ENCODE data around the gene BRCA1. TPM values are rescaled to one million over a fixed set of nuclear protein-coding genes. Genes with fewer than 3 reads are reported as not detected.
A peak's percentile ranks its signal among the peaks of the same experiment; 100 is the strongest.
"Not testable (repeated sequence)": the region's sequence is repeated elsewhere in the genome, so short reads cannot be mapped to it uniquely, and the experiment has no call there.

The BRCA1 gene
- total RNA-seq, 2 donors from 2014 or later = 74.0 to 126 TPM

DNA sequence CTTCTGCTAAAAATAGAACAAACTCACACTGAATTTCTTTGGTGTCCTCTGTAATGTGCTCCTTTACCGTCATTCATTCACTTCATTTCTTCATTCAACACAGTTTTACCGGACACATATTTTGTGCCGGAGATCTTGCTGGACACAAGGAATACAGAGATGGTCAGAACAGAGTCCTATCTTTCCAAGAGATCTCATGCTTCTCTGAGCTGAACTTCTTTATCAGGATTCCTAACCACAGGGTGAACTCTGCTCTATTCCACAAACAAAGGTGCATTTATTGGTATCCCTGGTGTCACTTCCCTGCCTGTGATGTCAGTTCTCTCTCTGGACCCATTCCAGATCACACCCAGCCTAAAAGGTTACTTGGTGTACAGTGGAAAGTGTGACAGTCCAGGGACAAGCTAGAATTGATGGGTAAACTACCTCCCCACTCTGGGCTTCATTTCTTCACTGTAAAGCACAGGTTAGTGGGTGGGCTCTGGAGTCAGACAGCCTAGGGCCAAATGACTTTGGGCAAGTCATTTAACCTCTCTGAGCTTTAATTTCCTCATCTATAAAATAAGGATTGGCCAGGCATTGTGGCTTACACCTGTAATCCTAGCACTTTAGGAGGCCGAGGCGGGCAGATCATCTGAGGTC lies 114.4 kb downstream of the BRCA1 start:
- Mint-ChIP-seq H3K27ac (peak overlapping the region in 1 of 2 donors; percentile 7), H3K9me3 (no peaks in the 10 kb centered on the region), H3K36me3 (peaks cover 0 to 22% of the 10 kb centered on the region in 2 donors)
- ATAC-seq = no peak
- DNase-seq (ENCODE audit: low spot score in 2 of 2) = no peak

DNA sequence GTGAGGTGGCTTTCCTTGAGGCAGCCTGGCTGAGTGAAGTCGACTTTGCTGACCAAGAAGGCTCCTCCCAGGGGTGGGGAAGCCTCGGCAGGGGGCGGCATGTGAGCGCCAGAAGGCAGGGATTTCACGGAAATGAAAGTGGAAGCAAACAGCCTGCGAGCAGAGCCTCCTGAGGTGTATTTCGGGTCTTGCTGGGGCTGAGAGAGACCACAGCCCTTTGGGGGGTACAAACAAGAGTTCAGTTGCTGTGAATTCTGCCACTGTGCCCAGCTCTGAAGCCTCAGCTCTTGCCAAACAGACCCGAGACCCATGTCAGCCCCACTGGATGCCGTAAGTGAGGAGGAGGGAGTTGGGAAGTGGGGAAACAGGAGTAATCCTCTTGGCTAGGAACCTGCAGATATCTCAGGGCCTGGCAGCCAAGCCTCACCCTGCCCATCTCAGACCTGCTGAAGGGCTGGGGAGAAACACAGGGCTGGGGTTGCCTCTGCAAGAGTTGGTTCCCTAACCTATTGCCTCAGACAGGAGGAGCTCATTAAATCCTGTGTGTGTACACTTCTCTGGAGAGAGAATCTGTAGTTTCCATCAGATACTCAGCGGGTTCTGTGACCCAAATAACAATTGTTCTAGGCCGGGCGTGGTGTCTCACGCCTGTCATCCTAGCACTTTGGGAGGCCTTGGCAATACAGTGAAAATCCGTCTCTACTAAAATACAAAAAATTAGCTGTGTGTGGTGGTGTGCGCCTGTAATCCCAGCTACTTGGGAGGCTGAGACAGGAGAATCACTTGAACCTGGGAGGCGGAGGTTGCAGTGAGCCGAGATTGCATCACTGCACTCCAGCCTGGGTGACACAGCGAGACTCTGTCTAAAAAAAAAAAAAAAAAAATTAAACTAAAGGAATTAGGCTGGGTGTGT lies 118.3 kb downstream of the BRCA1 start, which contains the start of gene IFI35:
IFI35 (plus strand) TSS at position 146 of the 913 bp plus-strand sequence; CDS start at position 310, 164 bp downstream.
- Mint-ChIP-seq H3K27ac (peak within 1 kb of the TSS; percentile 98 to 100), H3K9me3 (no peaks in the 10 kb centered on the region), H3K36me3 (peaks cover 3 to 15% of the 10 kb centered on the region in 2 donors)
- DNase-seq (ENCODE audit: low spot score in 2 of 2) (peak; percentile 84 to 86), ATAC-seq (peak; percentile 92 to 95)

DNA sequence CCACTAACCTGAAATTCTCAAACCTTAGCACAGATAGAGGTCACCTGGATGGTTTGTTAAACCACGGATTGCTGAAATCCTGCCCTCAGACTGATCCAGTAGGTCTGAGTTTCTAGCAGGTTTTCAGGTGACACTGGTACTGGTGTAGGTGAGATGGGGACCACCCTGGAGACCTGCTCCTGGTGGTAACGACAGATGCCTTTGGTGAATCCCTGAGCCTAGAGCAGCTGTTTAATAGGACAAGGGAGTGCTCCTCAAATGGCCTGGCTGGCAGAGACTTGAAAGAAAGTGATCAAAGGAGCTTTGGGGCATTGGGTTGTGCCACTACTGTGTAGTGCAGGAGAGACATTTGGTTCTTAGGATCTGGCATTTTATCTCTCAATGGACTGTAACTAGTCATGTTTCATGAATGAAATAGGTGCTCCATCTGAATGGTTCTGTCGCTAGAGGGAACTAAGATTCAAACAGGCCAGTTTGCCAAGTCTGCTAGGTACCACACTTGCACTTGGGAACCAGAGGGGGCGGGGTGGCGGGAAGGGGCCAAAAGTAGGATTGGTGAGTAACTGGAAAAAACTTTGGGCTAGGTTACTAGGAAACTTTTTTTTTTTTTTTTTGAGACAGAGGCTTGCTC lies 121.5 kb downstream of the BRCA1 start:
- Mint-ChIP-seq H3K9me3 (no peaks in the 10 kb centered on the region), H3K27ac (peak overlapping the region; percentile 64 to 79), H3K36me3 (peaks cover 24 to 38% of the 10 kb centered on the region in 2 donors)
- ATAC-seq (no peak), DNase-seq (ENCODE audit: low spot score in 2 of 2) (no peak)

DNA sequence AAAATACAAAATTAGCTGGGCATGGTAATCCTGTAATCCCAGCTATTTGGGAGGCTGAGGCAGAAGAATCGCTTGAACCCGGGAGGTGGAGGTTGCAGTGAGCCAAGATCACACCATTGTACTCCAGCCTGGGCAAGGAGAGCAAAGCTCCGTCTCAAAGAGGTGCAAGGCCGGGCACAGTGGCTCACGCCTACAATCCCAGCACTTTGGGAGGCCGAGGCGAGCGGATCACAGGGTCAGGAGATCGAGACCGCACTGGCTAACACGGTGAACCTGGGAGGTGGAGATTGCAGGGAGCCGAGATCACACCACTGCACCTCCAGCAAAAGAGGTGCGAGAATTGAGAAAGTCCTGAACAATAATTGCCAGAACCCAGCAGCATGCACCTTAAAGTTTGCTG lies 124.3 kb downstream of the BRCA1 start:
- DNase-seq (ENCODE audit: low spot score in 2 of 2); ATAC-seq; H3K9me3 Mint-ChIP-seq: not testable (repeated sequence)
- peak overlapping the region; percentile 86 to 100 for H3K27ac Mint-ChIP-seq
- H3K36me3 Mint-ChIP-seq = peaks cover 30 to 32% of the 10 kb centered on the region in 2 donors

DNA sequence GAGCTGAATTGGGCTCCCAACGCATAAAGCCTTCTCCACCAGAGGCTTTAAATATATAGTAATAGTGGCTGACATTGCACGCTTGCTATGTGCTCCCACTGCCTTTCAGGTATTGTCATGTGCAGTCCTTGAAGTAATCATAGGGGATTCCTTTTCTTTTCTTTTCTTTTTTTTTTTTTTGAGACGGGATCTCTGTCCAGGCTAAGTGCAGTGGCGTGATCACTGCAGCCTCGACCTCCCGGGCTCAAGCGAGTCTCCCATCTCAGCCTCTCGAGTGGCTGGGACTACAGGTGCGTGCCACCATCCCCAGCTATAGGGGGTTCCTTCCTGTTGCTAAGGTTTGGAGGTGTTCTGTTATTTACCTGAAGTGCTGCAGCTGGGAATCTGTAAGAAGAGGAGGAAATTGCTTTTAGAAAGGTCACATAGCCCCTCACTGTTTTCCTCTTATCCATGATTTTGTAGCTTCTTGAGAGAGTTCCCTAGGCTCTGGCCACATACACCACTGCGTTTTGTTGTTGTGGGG lies 126.1 kb downstream of the BRCA1 start:
- Mint-ChIP-seq H3K27ac (peak overlapping the region; percentile 100), H3K36me3 (peaks cover 30 to 32% of the 10 kb centered on the region in 2 donors), H3K9me3 (no peaks in the 10 kb centered on the region)
- DNase-seq (ENCODE audit: low spot score in 2 of 2) (no peak), ATAC-seq (no peak)

DNA sequence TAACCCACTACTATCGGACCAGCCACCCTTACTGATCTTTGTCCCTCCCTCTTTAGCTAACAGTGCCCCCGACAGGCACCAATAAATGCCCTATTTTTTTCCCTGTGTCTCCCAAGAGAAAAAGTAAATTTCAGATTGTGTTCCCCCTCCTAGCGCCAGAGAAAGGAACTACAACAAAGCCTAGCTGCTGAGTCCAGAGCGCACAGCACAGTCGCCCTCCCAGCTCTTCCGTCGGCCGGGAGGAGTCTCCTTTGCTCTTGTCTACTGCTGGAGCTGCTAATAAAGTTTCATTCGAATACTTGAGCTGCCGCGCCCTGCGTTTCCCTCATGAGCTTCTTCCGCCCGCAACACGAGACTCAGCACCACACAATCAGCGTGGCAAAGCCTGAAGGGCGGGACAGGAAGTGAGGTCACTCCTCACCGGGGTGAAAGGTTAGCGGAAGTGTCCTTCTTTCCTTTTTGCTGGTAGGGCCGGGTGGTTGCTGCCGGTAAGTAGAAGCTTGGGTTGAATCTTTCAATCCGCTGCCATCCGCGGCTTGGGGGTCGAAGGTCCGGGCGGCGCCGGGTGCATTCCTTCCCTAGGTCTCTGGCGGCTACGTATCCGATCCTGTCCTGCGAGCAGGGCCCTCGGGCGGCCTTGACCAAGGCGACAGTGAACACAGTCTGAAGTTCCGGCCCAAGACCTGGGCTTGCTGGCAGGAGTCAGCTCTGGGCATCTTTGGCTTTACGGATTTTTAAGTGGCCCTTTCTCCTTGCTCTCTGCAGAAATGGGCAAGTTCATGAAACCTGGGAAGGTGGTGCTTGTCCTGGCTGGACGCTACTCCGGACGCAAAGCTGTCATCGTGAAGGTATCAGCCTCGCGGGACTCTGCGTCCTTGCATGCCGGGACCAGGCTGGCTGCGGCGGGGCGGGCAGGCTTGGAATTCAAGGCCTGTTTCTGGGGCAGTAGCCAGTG lies 126.9 kb downstream of the BRCA1 start, which contains the start of gene RPL27:
RPL27 (plus strand) TSS at position 436 of the 955 bp plus-strand sequence; CDS start at position 768, 332 bp downstream.
- no peaks in the 10 kb centered on the region for H3K9me3 Mint-ChIP-seq
- H3K27ac Mint-ChIP-seq = peak within 1 kb of the TSS; percentile 100
- peaks cover 30 to 32% of the 10 kb centered on the region in 2 donors for H3K36me3 Mint-ChIP-seq
- ATAC-seq (peak; percentile 97 to 99), DNase-seq (ENCODE audit: low spot score in 2 of 2) (peak; percentile 93 to 96)

DNA sequence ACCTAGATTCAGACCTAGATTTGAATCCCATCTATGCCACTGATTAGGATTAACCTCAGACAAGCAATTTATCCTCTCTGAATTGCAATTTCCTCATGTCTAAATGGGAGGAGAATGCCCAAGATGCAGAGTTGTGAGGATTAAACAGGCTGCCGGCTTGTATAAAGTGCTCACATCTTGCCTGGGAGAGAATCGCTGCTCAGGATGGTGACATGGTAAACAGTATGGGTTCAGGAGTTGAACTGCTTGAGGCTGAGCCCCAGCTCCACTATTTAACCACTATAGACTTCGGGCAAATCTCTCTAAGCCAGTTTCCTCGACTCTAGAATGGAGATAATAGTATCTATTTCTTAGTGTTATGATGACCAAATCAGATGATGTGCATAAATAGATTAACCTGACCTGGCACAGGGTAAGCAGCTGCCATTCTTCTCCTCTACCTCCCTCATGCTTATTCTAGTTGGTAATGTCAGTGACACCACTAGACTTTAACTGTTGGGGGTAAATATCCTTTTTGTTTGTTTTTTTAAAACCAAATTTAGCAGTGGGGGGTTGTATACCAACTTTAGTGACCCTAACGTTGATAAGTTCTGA lies 127.7 kb downstream of the BRCA1 start:
- no peak for ATAC-seq
- DNase-seq (ENCODE audit: low spot score in 2 of 2) = no peak
- no peaks in the 10 kb centered on the region for H3K9me3 Mint-ChIP-seq
- H3K36me3 Mint-ChIP-seq = peaks cover 30 to 32% of the 10 kb centered on the region in 2 donors
- H3K27ac Mint-ChIP-seq = peak overlapping the region in 1 of 2 donors; percentile 100

Other genes starting within 250 kb of the BRCA1 start
- not detected for gene G6PC1, start 224.6 kb downstream of the BRCA1 start, total RNA-seq
- 10 to 100 TPM; 51.0 to 63.2 TPM for gene AARSD1, start 160.9 kb downstream of the BRCA1 start, total RNA-seq
- 1 to 10 TPM; 1.1 to 3.6 TPM for gene PTGES3L, start 145.3 kb downstream of the BRCA1 start, total RNA-seq
- 10 to 100 TPM; 10.7 to 15.2 TPM for gene RUNDC1, start 144.8 kb downstream of the BRCA1 start, total RNA-seq
- 1,000 to 10,000 TPM; 1,275 to 1,425 TPM for gene RPL27, start 126.9 kb downstream of the BRCA1 start, total RNA-seq
- gene IFI35, start 118.6 kb downstream of the BRCA1 start, total RNA-seq = 10 to 100 TPM; 33.3 to 62.3 TPM
- 10 to 100 TPM; 28.3 to 35.7 TPM for gene VAT1, start 103.0 kb downstream of the BRCA1 start, total RNA-seq
- not detected for gene RND2, start 100.1 kb downstream of the BRCA1 start, total RNA-seq
- gene NBR1, start 45.9 kb upstream of the BRCA1 start, total RNA-seq = 10 to 100 TPM; 56.7 to 89.2 TPM
- gene TMEM106A, start 86.5 kb upstream of the BRCA1 start, total RNA-seq = 10 to 100 TPM; 11.9 to 17.0 TPM
- gene CCDC200, start 103.3 kb upstream of the BRCA1 start, total RNA-seq = under 1 TPM in 1 of 2 donors, not detected in 1; 0.48 TPM
- 1,000 to 10,000 TPM; 5,470 to 5,569 TPM for gene RNU2-1, start 108.6 kb upstream of the BRCA1 start, total RNA-seq